Heart left ventricle (tissue), 16 donors: ENCODE measurements around the gene GPR27. TPM values are rescaled to one million over a fixed set of nuclear protein-coding genes. Genes with fewer than 3 reads are reported as not detected.

Experiments
- ATAC-seq, 4 donors: fragments of 200-7000 bp; cut with Tn5 transposase; one replicate each; pipeline ENCODE4 v1.9.1; 2020 to 2022; ENCODE audit warnings: moderate library complexity in 4 of 4, mild to moderate bottlenecking in 3 of 4, moderate number of reproducible peaks in 1 of 4
- DNase-seq, 5 donors: peaks; one replicate each; pipeline ENCODE4 v3.0.0-alpha.2; 2020
- H3K27ac ChIP-seq, 12 donors: fragments of 200-600 bp; sonication (generic) in 4 of 12; one replicate each; pipeline versions ENCODE4 v1.5.0 to v1.8.0; 2016 to 2022; ENCODE audit warnings: mild to moderate bottlenecking in 2 of 12
- H3K27me3 ChIP-seq, 9 donors: fragments of 200-600 bp; sonication (generic) in 2 of 9; one replicate each; pipeline versions ENCODE4 v1.5.1 to v1.8.0; 2016 to 2022; ENCODE audit warnings: mild to moderate bottlenecking in 3 of 9
- H3K36me3 ChIP-seq, 9 donors: fragments of 200-600 bp; sonication (generic) in 2 of 9; one replicate each; pipeline versions ENCODE4 v1.5.0 to v1.8.0; 2018 to 2022; ENCODE audit warnings: mild to moderate bottlenecking in 2 of 9
- H3K4me1 ChIP-seq, 12 donors: fragments of 200-600 bp; sonication (generic) in 4 of 12; one replicate each; pipeline versions ENCODE4 v1.5.0 to v1.8.0; 2016 to 2022; ENCODE audit warnings: mild to moderate bottlenecking in 3 of 12
- H3K4me3 ChIP-seq, 12 donors: fragments of 200-600 bp; sonication (generic) in 4 of 12; one replicate each; pipeline versions ENCODE4 v1.5.0 to v1.8.0; 2017 to 2022; ENCODE audit warnings: mild to moderate bottlenecking in 9 of 12, moderate library complexity in 4 of 12
- H3K9me3 ChIP-seq, 12 donors: fragments of 200-600 bp; sonication (generic) in 4 of 12; one replicate each; pipeline versions ENCODE4 v1.5.0 to v1.8.0; 2016 to 2022; ENCODE audit warnings: mild to moderate bottlenecking in 1 of 12
- CTCF ChIP-seq, 12 donors: fragments of 200-600 bp; sonication (generic) in 4 of 12; IDR thresholded peaks; one replicate each; pipeline versions ENCODE4 v1.5.0 to v1.8.0; 2018 to 2022; ENCODE audit warnings: antibody characterized with exemption in 12 of 12, mild to moderate bottlenecking in 5 of 12
- POLR2A ChIP-seq, 2 donors: fragments of 450-650 bp; IDR thresholded peaks; one replicate each; pipeline ENCODE4 v1.6.1; 2017; ENCODE audit warnings: antibody characterized with exemption in 2 of 2, mild to moderate bottlenecking in 2 of 2, moderate library complexity in 2 of 2
- WGBS, 4 donors: extraction: QIAGEN DNeasy Blood & Tissue Kit in 2 of 4; methylation state at CpG; one replicate each; pipeline versions ENCODE4 v1.1.5 to v1.1.7; 2013 to 2018; 5-methylcytosine and 5-hydroxymethylcytosine counted together
- intact Hi-C, 10 donors: fragments of 100-400 bp; cut with DNase I; formaldehyde crosslinking; loops; one replicate each; pipeline versions ENCODE4 v1.11.1 to v1.14.2; 2022
- polyA plus RNA-seq, 2 donors: library from polyadenylated mRNA; stranded (reverse); fragments of 200-250 nt; gene quantifications; one replicate each; pipeline ENCODE4 v1.2.3, GENCODE V29; 2013
- total RNA-seq, 9 donors: library from RNA; depleted of rRNA in 2 of 9; stranded (reverse); fragments of >200 nt in 2 of 9; fragmentation: NEBNext Ultra II Directional in 3 of 9; extraction: Animal tissue kit (Norgen Biotek cat#: 25700) in 3 of 9; gene quantifications; one replicate each; pipeline versions ENCODE4 v1.1.0 to v1.2.4, GENCODE V29; 2016 to 2023
- donor health status: ischemic (EF 13 %, LVEDD 7.1; RV severe dilation, severe dysfunction).
- donor health status: healthy with polysubstance abuse.
- donor health status: DM: no; HTN: yes; CAD: no.
- donor health status: DM: no; HTN: no; CAD: no.
- donor health status: ischemic (EF 25% LVEDD 6.9; RV normal size, moderate dysfunction).
- donor health status: ischemic (EF 25% LVEDD 5.7; RV mildly dilated, moderate dysfunction).
- donor health status: healthy.
- donor health status: DM: yes; HTN: yes; CAD: no.
- donor health status: ischemic (EF 35%, LVEDD 5.7; RV mildly dilated, moderate dysfunction).
- donor health status: nonischemic (EF 11% LVEDD 7.7; RV severe dilation, severe dysfunction).
- donor health status: DM: yes; HTN: yes; CAD: no.
- donor health status: PGD.
- donor health status: ischemic (EF 29% LVEDD 5.4; RV normal size, mild dysfunction).
- donor health status: nonischemic (EF 23%, LVEDD 6.1; RV moderate dilation, normal function).

The GPR27 gene
- total and polyA plus RNA-seq, 11 donors: 0.57 to 8.0 (median 5.0) TPM

- Histone ChIP-seq H3K27me3 (no peaks in the 10 kb centered on the region), H3K4me3 (no peak overlapping the region), H3K4me1 (peaks cover 0 to 57% (median 11%) of the 10 kb centered on the region in 12 donors), H3K27ac (no peak overlapping the region), H3K9me3 (no peaks in the 10 kb centered on the region), H3K36me3 (peaks cover 0 to 28% (median 16%) of the 10 kb centered on the region in 9 donors)
- TF ChIP-seq CTCF (IDR thresholded peaks at IDR 0.05): no peak
- TF ChIP-seq POLR2A (IDR thresholded peaks at IDR 0.05): no peak
- no peak for ATAC-seq
- WGBS, 4 donors: 92 to 97% (median 94%) methylated on average over 5 of the region's 5 CpGs
- intact Hi-C loops: no loop called here
- DNase-seq: no peak
Observed at GRCh38 chr3:71707595-71707994, 46.1 kb upstream of the GPR27 start.

GRCh38 chr3:71708476-71709105 lies 45.1 kb upstream of the GPR27 start:
- H3K4me3 ChIP-seq: no peak overlapping the region
- TF ChIP-seq CTCF (IDR thresholded peaks at IDR 0.05) (no peak), POLR2A (IDR thresholded peaks at IDR 0.05) (no peak)
- peak in 1 of 5 donors; percentile 37 for DNase-seq
- H3K27ac ChIP-seq: peak overlapping the region in 1 of 12 donors; percentile 5
- H3K36me3 ChIP-seq: peaks cover 0 to 28% (median 11%) of the 10 kb centered on the region in 9 donors
- WGBS, 4 donors: 44 to 65% (median 59%) methylated on average over 7 of the region's 7 CpGs
- peaks cover 0 to 47% (median 9%) of the 10 kb centered on the region in 12 donors for H3K4me1 ChIP-seq
- H3K27me3 ChIP-seq: no peaks in the 10 kb centered on the region
- H3K9me3 ChIP-seq: no peaks in the 10 kb centered on the region
- intact Hi-C loops: no loop called here
- peak; percentile 63 to 83 (median 66) for ATAC-seq

- TF ChIP-seq POLR2A (IDR thresholded peaks at IDR 0.05): no peak
- TF ChIP-seq CTCF (IDR thresholded peaks at IDR 0.05): no peak
- intact Hi-C loops: loop anchor here in 5 of 10 donors (2.0 to 10.0 kb wide), 5 partner anchors 147 to 1115 kb away; no protein-coding TSS in a partner anchor
- peaks cover 0 to 28% (median 11%) of the 10 kb centered on the region in 9 donors for H3K36me3 ChIP-seq
- WGBS, 4 donors: 86 to 93% (median 87%) methylated on average over 9 of the region's 9 CpGs
- H3K27ac ChIP-seq: no peak overlapping the region
- H3K9me3 ChIP-seq: no peaks in the 10 kb centered on the region
- peak in 1 of 4 donors; percentile 27 for ATAC-seq
- DNase-seq: no peak
- no peaks in the 10 kb centered on the region for H3K27me3 ChIP-seq
- peaks cover 0 to 39% (median 5%) of the 10 kb centered on the region in 12 donors for H3K4me1 ChIP-seq
- no peak overlapping the region for H3K4me3 ChIP-seq
Observed at GRCh38 chr3:71709908-71710511, 43.6 kb upstream of the GPR27 start.

GRCh38 chr3:71710906-71711494 lies 42.7 kb upstream of the GPR27 start:
- peaks cover 0 to 28% (median 10%) of the 10 kb centered on the region in 9 donors for H3K36me3 ChIP-seq
- 24 to 53% (median 33%) methylated on average over 1 of the region's 1 CpG for WGBS, 4 donors
- H3K9me3 ChIP-seq: no peaks in the 10 kb centered on the region
- intact Hi-C loops: loop anchor here in 5 of 10 donors (2.0 to 10.0 kb wide), 5 partner anchors 146 to 1114 kb away; no protein-coding TSS in a partner anchor
- peaks cover 0 to 44% (median 6%) of the 10 kb centered on the region in 12 donors for H3K4me1 ChIP-seq
- H3K4me3 ChIP-seq: no peak overlapping the region
- H3K27me3 ChIP-seq: no peaks in the 10 kb centered on the region
- no peak for DNase-seq
- TF ChIP-seq POLR2A (IDR thresholded peaks at IDR 0.05) (no peak), CTCF (IDR thresholded peaks at IDR 0.05) (peak; percentile 45 to 74 (median 58))
- no peak overlapping the region for H3K27ac ChIP-seq
- peak in 2 of 4 donors; percentile 47 to 58 for ATAC-seq
